Transverse colon (tissue), 4 donors: ENCODE data around the gene FRAS1. TPM values are rescaled to one million over a fixed set of nuclear protein-coding genes. Genes with fewer than 3 reads are reported as not detected.
"Not testable (repeated sequence)": the region's sequence is repeated elsewhere in the genome, so short reads cannot be mapped to it uniquely, and the experiment has no call there.

ENCODE experiments used
- DNase-seq: peaks from one replicate; pipeline ENCODE4 v3.0.0-alpha.2; 2019
- H3K27ac ChIP-seq, 4 donors: fragments of 200-600 bp; sonication (generic); 2 replicates each; pipeline ENCODE4 v1.5.1; 2016 to 2018; ENCODE audit warnings: inconsistent platforms in 4 of 4
- H3K27me3 ChIP-seq: fragments of 200-600 bp; sonication (generic); 2 replicates; pipeline ENCODE4 v1.5.1; 2017; ENCODE audit warnings: inconsistent platforms
- H3K36me3 ChIP-seq, 4 donors: fragments of 200-600 bp; sonication (generic); 2 replicates each; pipeline ENCODE4 v1.5.1; 2017 to 2019; ENCODE audit warnings: inconsistent platforms in 4 of 4
- H3K4me1 ChIP-seq, 4 donors: fragments of 200-600 bp; sonication (generic); 2 replicates each; pipeline ENCODE4 v1.5.1; 2017 to 2020; ENCODE audit warnings: inconsistent platforms in 4 of 4
- H3K4me3 ChIP-seq, 4 donors: fragments of 200-600 bp; sonication (generic); 1 replicate in 1 of 4; 2 replicates in 3 of 4; pipeline versions ENCODE4 v1.5.1 to v1.6.1; 2017 to 2019; ENCODE audit warnings: inconsistent platforms in 4 of 4
- H3K9me3 ChIP-seq, 2 donors: fragments of 200-600 bp; sonication (generic); 2 replicates each; pipeline ENCODE4 v1.5.1; 2017 to 2019; ENCODE audit warnings: inconsistent platforms in 2 of 2
- CTCF ChIP-seq, 5 experiments: fragments of 200-600 bp in 3 of 5; fragments of 450-650 bp in 2 of 5; sonication (generic) in 3 of 5; IDR thresholded peaks; 1 replicate in 2 of 5; 2 replicates in 3 of 5; pipeline ENCODE4 v1.5.1; 2016 to 2017; ENCODE audit warnings: antibody characterized with exemption in 5 of 5, inconsistent platforms in 3 of 5, mild to moderate bottlenecking in 2 of 5, moderate library complexity in 1 of 5
- EP300 ChIP-seq: sonication (generic); formaldehyde crosslinking; IDR thresholded peaks from one replicate; pipeline ENCODE4 v1.6.1; 2017; ENCODE audit warnings: antibody characterized with exemption, low read depth
- POLR2A ChIP-seq: fragments of 450-650 bp; IDR thresholded peaks from one replicate; pipeline ENCODE4 v1.6.1; 2016; ENCODE audit warnings: antibody characterized with exemption, mild to moderate bottlenecking, moderate library complexity
- POLR2AphosphoS5 ChIP-seq, 3 donors: sonication (generic); formaldehyde crosslinking; IDR thresholded peaks; one replicate each; pipeline ENCODE4 v1.6.1; 2016; ENCODE audit warnings: antibody characterized with exemption in 3 of 3
- WGBS, 2 donors: methylation state at CpG; one replicate each; pipeline ENCODE4 v1.1.5; 2018; ENCODE audit warnings: low coverage in 1 of 2; 5-methylcytosine and 5-hydroxymethylcytosine counted together
- in situ Hi-C, 4 donors: fragments of 200-750 bp; cut with MboI; loops; one replicate each; pipeline versions ENCODE4 v1.15.0 to v1.15.1; 2017; ENCODE audit warnings: low sequenced_read_pairs in 3 of 4, low pct_ligation_motif_present in 1 of 4, low pct_unique_long_range_greater_than_20kb in 1 of 4
- intact Hi-C: fragments of 100-400 bp; cut with DNase I; formaldehyde crosslinking; loops from one replicate; pipeline ENCODE4 v1.15.1; 2023; ENCODE audit warnings: low total_unique reads
- total RNA-seq, 4 donors: library from RNA; depleted of rRNA; stranded (reverse); fragments of >200 nt; gene quantifications; one replicate each; pipeline ENCODE4 v1.1.0, GENCODE V29; 2016

FRAS1 gene
- total RNA-seq, 4 donors from 2014 or later = 1.8 to 9.7 (median 3.1) TPM

GRCh38 chr4:78323439-78323838 is 266.3 kb downstream of the FRAS1 start:
- Histone ChIP-seq H3K4me1 (peaks cover 0 to 4% (median 0%) of the 10 kb centered on the region in 4 donors), H3K4me3 (no peak overlapping the region), H3K27me3 (no peaks in the 10 kb centered on the region), H3K9me3 (no peaks in the 10 kb centered on the region), H3K27ac (no peak overlapping the region), H3K36me3 (no peaks in the 10 kb centered on the region)
- DNase-seq = no peak
- intact Hi-C loops = no loop called here
- in situ Hi-C loops = no loop called here
- 77 to 87% methylated on average over 3 of the region's 3 CpGs for WGBS, 2 donors
- TF ChIP-seq EP300 (no peak), POLR2AphosphoS5 (IDR thresholded peaks at IDR 0.05) (no peak), CTCF (IDR thresholded peaks at IDR 0.05) (no peak), POLR2A (no peak)

DNA sequence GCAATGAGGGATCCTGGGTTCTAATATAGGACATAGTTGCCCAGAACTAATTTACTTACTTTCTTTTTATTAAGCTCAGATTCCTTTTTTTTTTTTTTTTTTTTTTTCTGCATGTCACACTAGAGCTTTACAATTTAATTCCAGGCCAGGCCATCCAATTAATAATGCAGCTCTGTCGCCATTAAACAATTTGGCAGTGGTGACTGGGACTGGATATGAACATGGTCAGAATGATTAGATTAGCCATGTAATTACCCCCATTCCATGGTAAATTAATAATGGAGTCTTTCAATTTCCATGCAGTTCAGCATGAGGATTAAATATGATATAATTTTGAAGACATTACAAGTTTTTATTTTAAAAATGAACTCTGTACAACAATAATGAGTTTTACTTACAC is 267.5 kb downstream of the FRAS1 start:
- no peak for DNase-seq
- in situ Hi-C loops (no loop called here), intact Hi-C loops (loop anchor here (1.0 kb wide), 1 partner anchor 18 kb away; no protein-coding TSS in a partner anchor)
- TF ChIP-seq CTCF (IDR thresholded peaks at IDR 0.05) (no peak), POLR2A (no peak), POLR2AphosphoS5 (IDR thresholded peaks at IDR 0.05) (no peak), EP300 (no peak)
- H3K27me3 ChIP-seq = no peaks in the 10 kb centered on the region
- H3K4me3 ChIP-seq = no peak overlapping the region
- no peaks in the 10 kb centered on the region for H3K36me3 ChIP-seq
- H3K27ac ChIP-seq = no peak overlapping the region
- H3K9me3 ChIP-seq = no peaks in the 10 kb centered on the region
- WGBS, 2 donors = 83 to 94% methylated on average over 1 of the region's 1 CpG
- H3K4me1 ChIP-seq = peaks cover 0 to 4% (median 0%) of the 10 kb centered on the region in 4 donors

- DNase-seq = peak; percentile 42
- in situ Hi-C loops (no loop called here), intact Hi-C loops (loop anchor here (1.0 kb wide), 1 partner anchor 17 kb away; no protein-coding TSS in a partner anchor)
- Histone ChIP-seq H3K27ac (no peak overlapping the region), H3K36me3 (no peaks in the 10 kb centered on the region), H3K4me3 (no peak overlapping the region), H3K4me1 (peaks cover 0 to 4% (median 0%) of the 10 kb centered on the region in 4 donors), H3K27me3 (no peaks in the 10 kb centered on the region), H3K9me3 (no peaks in the 10 kb centered on the region)
- WGBS, 2 donors = 55 to 61% methylated on average over 9 of the region's 9 CpGs
- no peak for TF ChIP-seq POLR2A
- peak in 1 of 3 donors; percentile 18 for TF ChIP-seq POLR2AphosphoS5 (IDR thresholded peaks at IDR 0.05)
These were observed 268.4 kb downstream of the FRAS1 start for GRCh38 chr4:78325271-78326157.

GRCh38 chr4:78328591-78328990 is 271.5 kb downstream of the FRAS1 start:
- in situ Hi-C loops, H3K27ac ChIP-seq, DNase-seq, intact Hi-C loops, H3K9me3 ChIP-seq, H3K4me3 ChIP-seq, H3K27me3 ChIP-seq, H3K4me1 ChIP-seq, H3K36me3 ChIP-seq: not testable (repeated sequence)
- 58 to 84% methylated on average over 2 of the region's 2 CpGs for WGBS, 2 donors

DNA sequence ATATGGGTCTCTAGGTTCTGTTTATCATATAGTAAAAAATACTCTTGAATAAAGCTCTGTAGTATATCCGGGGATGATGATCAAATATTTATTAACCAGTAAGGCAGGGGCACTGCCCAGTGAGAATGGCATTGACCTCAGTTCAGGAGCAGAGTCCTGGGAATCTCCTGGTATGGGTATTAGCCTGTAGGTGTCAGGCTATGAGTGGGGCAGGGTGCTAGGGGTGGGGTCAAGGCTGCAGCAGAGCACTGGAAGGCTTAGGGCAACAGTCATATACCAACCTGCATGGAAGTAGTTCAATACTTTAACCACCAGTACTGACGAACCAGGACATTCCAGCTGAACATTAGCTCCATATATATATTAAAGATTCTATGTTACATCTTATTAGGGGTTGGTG is 274.1 kb downstream of the FRAS1 start:
- Histone ChIP-seq H3K27ac (no peak overlapping the region), H3K27me3 (no peaks in the 10 kb centered on the region), H3K9me3 (no peaks in the 10 kb centered on the region), H3K4me3 (no peak overlapping the region), H3K36me3 (no peaks in the 10 kb centered on the region), H3K4me1 (peaks cover 0 to 3% (median 0%) of the 10 kb centered on the region in 4 donors)
- intact Hi-C loops = no loop called here
- no peak for TF ChIP-seq POLR2AphosphoS5 (IDR thresholded peaks at IDR 0.05)
- no peak for TF ChIP-seq EP300
- no peak for TF ChIP-seq CTCF (IDR thresholded peaks at IDR 0.05)
- no peak for TF ChIP-seq POLR2A
- in situ Hi-C loops = no loop called here
- no peak for DNase-seq
- 86% methylated on average over 1 to 2 of the region's 2 CpGs for WGBS, 2 donors
